Measurements from ENCODE around the gene HBZ.

HBZ gene

GRCh38 chr16:152141-153128 is at the start of gene HBZ:
TSS of gene HBZ (plus strand) at chr16:152644. CDS start at chr16:152910, 266 bp downstream.
- TF ChIP-seq Cebpa-rat (IDR thresholded peaks at IDR 0.05) = no peak
- Histone ChIP-seq H3K4me3 (no peak within 1 kb of the TSS), H3K36me3 (no peaks in the 10 kb centered on the region), H3K27ac (no peak within 1 kb of the TSS), H4K20me1 (no peaks in the 10 kb centered on the region), H3K27me3 (peaks cover 22 to 48% (median 31%) of the 10 kb centered on the region in 11 experiments), H3K9me3 (replicated peaks in 1 of 11) (peaks cover 0 to 5% (median 0%) of the 10 kb centered on the region in 11 experiments; a peak in 1 of 22 replicates), H3K4me2 (peak within 1 kb of the TSS in 8 of 11 experiments; percentile 21 to 57 (median 32); a peak in 15 of 22 replicates), H3K9ac (peak within 1 kb of the TSS in 1 of 11 experiments; percentile 18; a peak in 1 of 22 replicates), H3K4me1 (peaks cover 6 to 15% (median 12%) of the 10 kb centered on the region in 10 experiments; a peak in 18 of 20 replicates)

- Histone ChIP-seq H3K4me2 (no peak overlapping the region), H3K27me3 (no peaks in the 10 kb centered on the region), H4K20me1 (peaks cover 0 to 58% (median 18%) of the 10 kb centered on the region in 11 experiments; a peak in 14 of 22 replicates), H3K9ac (peak overlapping the region in 1 of 11 experiments; percentile 10; a peak in 1 of 22 replicates), H3K4me3 (no peak overlapping the region), H3K4me1 (peaks cover 0 to 7% (median 0%) of the 10 kb centered on the region in 10 experiments; a peak in 2 of 20 replicates), H3K36me3 (peaks cover 48 to 92% (median 77%) of the 10 kb centered on the region in 11 experiments), H3K27ac (no peak overlapping the region), H3K9me3 (replicated peaks in 1 of 11) (no peaks in the 10 kb centered on the region)
- TF ChIP-seq Cebpa-rat (IDR thresholded peaks at IDR 0.05) = no peak
These were observed 48.1 kb upstream of the HBZ start for GRCh38 chr16:104355-104754.

GRCh38 chr16:104928-105327 is 47.5 kb upstream of the HBZ start:
- peaks cover 0 to 7% (median 0%) of the 10 kb centered on the region in 10 experiments; a peak in 1 of 20 replicates for H3K4me1 ChIP-seq
- H4K20me1 ChIP-seq = peaks cover 0 to 54% (median 17%) of the 10 kb centered on the region in 11 experiments; a peak in 14 of 22 replicates
- peak overlapping the region in 1 of 11 experiments; percentile 10; a peak in 1 of 22 replicates for H3K9ac ChIP-seq
- no peaks in the 10 kb centered on the region for H3K9me3 ChIP-seq (replicated peaks in 1 of 11)
- H3K4me3 ChIP-seq = no peak overlapping the region
- no peaks in the 10 kb centered on the region for H3K27me3 ChIP-seq
- TF ChIP-seq Cebpa-rat (IDR thresholded peaks at IDR 0.05) = no peak
- H3K27ac ChIP-seq = no peak overlapping the region
- no peak overlapping the region for H3K4me2 ChIP-seq
- peaks cover 53 to 92% (median 77%) of the 10 kb centered on the region in 11 experiments for H3K36me3 ChIP-seq

DNA sequence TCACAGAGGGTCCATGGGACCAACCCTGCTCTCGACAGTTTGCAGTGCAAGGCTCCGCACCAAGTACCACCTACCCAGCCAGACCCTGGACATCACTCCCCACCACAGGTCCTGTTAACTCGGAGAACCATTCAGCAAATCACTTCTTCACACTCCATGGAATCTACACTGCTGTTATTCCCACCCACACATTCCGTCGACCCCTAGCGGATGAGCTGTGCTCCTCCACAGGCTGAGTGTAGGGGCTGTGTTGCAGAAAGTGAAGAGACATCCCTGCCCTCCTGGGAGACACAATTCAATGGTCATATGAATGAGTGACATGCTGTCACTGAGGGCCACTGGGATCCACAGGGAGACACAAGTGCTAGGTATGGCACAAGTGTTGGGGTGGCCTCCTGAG is 46.9 kb upstream of the HBZ start:
- Histone ChIP-seq H3K36me3 (peaks cover 59 to 93% (median 78%) of the 10 kb centered on the region in 11 experiments), H3K9ac (no peak overlapping the region)

GRCh38 chr16:106623-107324 is 45.7 kb upstream of the HBZ start:
- Histone ChIP-seq H3K4me1 (peaks cover 0 to 7% (median 0%) of the 10 kb centered on the region in 10 experiments; a peak in 1 of 20 replicates), H3K27me3 (no peaks in the 10 kb centered on the region), H3K27ac (no peak overlapping the region), H3K9me3 (replicated peaks in 1 of 11) (no peaks in the 10 kb centered on the region), H4K20me1 (peaks cover 0 to 39% (median 11%) of the 10 kb centered on the region in 11 experiments; a peak in 13 of 22 replicates), H3K4me3 (no peak overlapping the region), H3K9ac (no peak overlapping the region), H3K4me2 (no peak overlapping the region), H3K36me3 (peaks cover 72 to 96% (median 87%) of the 10 kb centered on the region in 11 experiments)
- no peak for TF ChIP-seq Cebpa-rat (IDR thresholded peaks at IDR 0.05)

More for the DNA sequence above, 46.9 kb upstream of the HBZ start:
- H3K4me2 ChIP-seq = no peak overlapping the region
- H3K4me3 ChIP-seq = no peak overlapping the region
- H3K4me1 ChIP-seq = peaks cover 0 to 7% (median 0%) of the 10 kb centered on the region in 10 experiments; a peak in 1 of 20 replicates
- no peak overlapping the region for H3K27ac ChIP-seq
- no peaks in the 10 kb centered on the region for H3K9me3 ChIP-seq (replicated peaks in 1 of 11)
- H3K27me3 ChIP-seq = no peaks in the 10 kb centered on the region
- no peak for TF ChIP-seq Cebpa-rat (IDR thresholded peaks at IDR 0.05)
- H4K20me1 ChIP-seq = peaks cover 0 to 49% (median 16%) of the 10 kb centered on the region in 11 experiments; a peak in 14 of 22 replicates

- H3K27ac ChIP-seq = 0 out of 22 replicates have a peak overlapping the region, but pooled peaks of 1 of the 11 experiments have one; percentile 64
- H3K9me3 ChIP-seq (replicated peaks in 1 of 11) = no peaks in the 10 kb centered on the region
- no peak overlapping the region for H3K4me3 ChIP-seq
- no peak overlapping the region for H3K4me2 ChIP-seq
- H3K27me3 ChIP-seq = no peaks in the 10 kb centered on the region
- peaks cover 75 to 100% (median 93%) of the 10 kb centered on the region in 11 experiments for H3K36me3 ChIP-seq
- H3K9ac ChIP-seq = 0 out of 22 replicates have a peak overlapping the region, but pooled peaks of 1 of the 11 experiments have one; percentile 41
- peaks cover under 1 to 41% (median 5%) of the 10 kb centered on the region in 11 experiments; a peak in 13 of 22 replicates for H4K20me1 ChIP-seq
- peaks cover 0 to 15% (median 9%) of the 10 kb centered on the region in 10 experiments; a peak in 15 of 20 replicates for H3K4me1 ChIP-seq
- no peak for TF ChIP-seq Cebpa-rat (IDR thresholded peaks at IDR 0.05)
These were observed 40.1 kb upstream of the HBZ start for GRCh38 chr16:112153-112840.

- Histone ChIP-seq H3K4me3 (no peak overlapping the region), H3K4me2 (no peak overlapping the region; a peak in 1 of 22 replicates), H3K36me3 (peaks cover 71 to 98% (median 91%) of the 10 kb centered on the region in 11 experiments), H3K27me3 (no peaks in the 10 kb centered on the region), H3K9me3 (replicated peaks in 1 of 11) (no peaks in the 10 kb centered on the region), H3K27ac (peak overlapping the region in 2 of 11 experiments; percentile 38 to 64; a peak in 3 of 22 replicates), H3K4me1 (peaks cover 0 to 15% (median 9%) of the 10 kb centered on the region in 10 experiments; a peak in 15 of 20 replicates), H4K20me1 (peaks cover 8 to 53% (median 25%) of the 10 kb centered on the region in 11 experiments; a peak in 20 of 22 replicates), H3K9ac (no peak overlapping the region; a peak in 1 of 22 replicates)
- TF ChIP-seq Cebpa-rat (IDR thresholded peaks at IDR 0.05) = no peak
These were observed 38.1 kb upstream of the HBZ start for GRCh38 chr16:114327-114726.

- H3K4me1 ChIP-seq = peaks cover 0 to 29% (median 13%) of the 10 kb centered on the region in 10 experiments; a peak in 16 of 20 replicates
- peaks cover 54 to 87% (median 74%) of the 10 kb centered on the region in 11 experiments for H3K36me3 ChIP-seq
- no peak overlapping the region for H3K4me2 ChIP-seq
- TF ChIP-seq Cebpa-rat (IDR thresholded peaks at IDR 0.05) = no peak
- H4K20me1 ChIP-seq = peaks cover 22 to 66% (median 42%) of the 10 kb centered on the region in 11 experiments; a peak in 20 of 22 replicates
- no peak overlapping the region for H3K4me3 ChIP-seq
- H3K27ac ChIP-seq = no peak overlapping the region
- H3K9ac ChIP-seq = peak overlapping the region in 1 of 11 experiments; percentile 18; a peak in 1 of 22 replicates
- H3K9me3 ChIP-seq (replicated peaks in 1 of 11) = no peaks in the 10 kb centered on the region
- H3K27me3 ChIP-seq = no peaks in the 10 kb centered on the region
These were observed 36.4 kb upstream of the HBZ start for GRCh38 chr16:116015-116414.

Measured in BLaER1 treated with 17β-estradiol and CSF1 and Interleukin-3, amounts not matched to agents 10 nM and 100 nM (cell line).